ENCODE results near the gene M1AP.
A peak's percentile ranks its signal among the peaks of the same experiment; 100 is the strongest.

M1AP gene

GRCh38 chr2:74588664-74589063 lies 59.5 kb downstream of the M1AP start:
- no peak overlapping the region for H3K4me3 Mint-ChIP-seq
- ATAC-seq, result no peak
- no peak overlapping the region for H3K27ac Mint-ChIP-seq

GRCh38 chr2:74587664-74588277 lies 60.4 kb downstream of the M1AP start:
- no peak overlapping the region for H3K27ac Mint-ChIP-seq
- ATAC-seq, result peak; percentile 77
- peaks cover 23% of the 10 kb centered on the region for H3K4me1 Mint-ChIP-seq
- no peaks in the 10 kb centered on the region for H3K36me3 Mint-ChIP-seq (ENCODE audit: low read depth)
- no peaks in the 10 kb centered on the region for H3K9me3 Mint-ChIP-seq
- H3K4me3 Mint-ChIP-seq, result no peak overlapping the region
- H3K27me3 Mint-ChIP-seq, result peaks cover 14% of the 10 kb centered on the region
- peak; percentile 53 for DNase-seq

More at GRCh38 chr2:74588664-74589063, 59.5 kb downstream of the M1AP start:
- peaks cover 18% of the 10 kb centered on the region for H3K27me3 Mint-ChIP-seq
- H3K36me3 Mint-ChIP-seq (ENCODE audit: low read depth), result no peaks in the 10 kb centered on the region
- no peaks in the 10 kb centered on the region for H3K9me3 Mint-ChIP-seq
- no peak for DNase-seq
- peaks cover 22% of the 10 kb centered on the region for H3K4me1 Mint-ChIP-seq

- no peaks in the 10 kb centered on the region for H3K9me3 Mint-ChIP-seq
- peak overlapping the region; percentile 16 for H3K4me3 Mint-ChIP-seq
- DNase-seq (peak; percentile 39), ATAC-seq (no peak)
- peaks cover 23% of the 10 kb centered on the region for H3K4me1 Mint-ChIP-seq
- peaks cover 6% of the 10 kb centered on the region for H3K27me3 Mint-ChIP-seq
- peak overlapping the region; percentile 5 for H3K27ac Mint-ChIP-seq
- H3K36me3 Mint-ChIP-seq (ENCODE audit: low read depth), result no peaks in the 10 kb centered on the region
These were observed 62.5 kb downstream of the M1AP start for GRCh38 chr2:74585406-74586185.

- H3K27me3 Mint-ChIP-seq, result no peaks in the 10 kb centered on the region
- DNase-seq, result no peak
These were observed 64.0 kb downstream of the M1AP start for GRCh38 chr2:74584088-74584645.

GRCh38 chr2:74583504-74583903 lies 64.6 kb downstream of the M1AP start:
- Mint-ChIP-seq H3K9me3 (no peaks in the 10 kb centered on the region), H3K36me3 (ENCODE audit: low read depth) (no peaks in the 10 kb centered on the region), H3K27ac (no peak overlapping the region), H3K4me3 (no peak overlapping the region), H3K4me1 (peaks cover 23% of the 10 kb centered on the region), H3K27me3 (no peaks in the 10 kb centered on the region)
- ATAC-seq, result no peak
- DNase-seq, result no peak

More at GRCh38 chr2:74584088-74584645, 64.0 kb downstream of the M1AP start:
- ATAC-seq, result no peak
- Mint-ChIP-seq H3K27ac (no peak overlapping the region), H3K4me3 (no peak overlapping the region), H3K9me3 (no peaks in the 10 kb centered on the region), H3K36me3 (ENCODE audit: low read depth) (no peaks in the 10 kb centered on the region), H3K4me1 (peaks cover 23% of the 10 kb centered on the region)

GRCh38 chr2:74582184-74582583 lies 65.9 kb downstream of the M1AP start:
- DNase-seq (no peak), ATAC-seq (no peak)
- Mint-ChIP-seq H3K4me1 (peaks cover 30% of the 10 kb centered on the region), H3K4me3 (no peak overlapping the region), H3K9me3 (no peaks in the 10 kb centered on the region), H3K36me3 (ENCODE audit: low read depth) (no peaks in the 10 kb centered on the region), H3K27me3 (peaks cover 2% of the 10 kb centered on the region), H3K27ac (no peak overlapping the region)

- no peak overlapping the region for H3K4me3 Mint-ChIP-seq
- ATAC-seq (no peak), DNase-seq (no peak)
- H3K27ac Mint-ChIP-seq, result no peak overlapping the region
- H3K36me3 Mint-ChIP-seq (ENCODE audit: low read depth), result no peaks in the 10 kb centered on the region
- peaks cover 31% of the 10 kb centered on the region for H3K4me1 Mint-ChIP-seq
- H3K27me3 Mint-ChIP-seq, result peaks cover 2% of the 10 kb centered on the region
- no peaks in the 10 kb centered on the region for H3K9me3 Mint-ChIP-seq
These were observed 66.7 kb downstream of the M1AP start for GRCh38 chr2:74581463-74581862.

- DNase-seq (no peak), ATAC-seq (no peak)
These were observed 69.7 kb downstream of the M1AP start for GRCh38 chr2:74578408-74578807.

GRCh38 chr2:74577448-74577847 lies 70.7 kb downstream of the M1AP start:
- peaks cover 5% of the 10 kb centered on the region for H3K27me3 Mint-ChIP-seq
- DNase-seq, result no peak
- no peak overlapping the region for H3K4me3 Mint-ChIP-seq
- ATAC-seq, result peak; percentile 17
- H3K9me3 Mint-ChIP-seq, result no peaks in the 10 kb centered on the region
- no peak overlapping the region for H3K27ac Mint-ChIP-seq
- no peaks in the 10 kb centered on the region for H3K36me3 Mint-ChIP-seq (ENCODE audit: low read depth)
- peaks cover 27% of the 10 kb centered on the region for H3K4me1 Mint-ChIP-seq

More at GRCh38 chr2:74578408-74578807, 69.7 kb downstream of the M1AP start:
- Mint-ChIP-seq H3K36me3 (ENCODE audit: low read depth) (no peaks in the 10 kb centered on the region), H3K4me3 (no peak overlapping the region), H3K4me1 (peaks cover 23% of the 10 kb centered on the region), H3K9me3 (no peaks in the 10 kb centered on the region), H3K27me3 (peaks cover 5% of the 10 kb centered on the region), H3K27ac (no peak overlapping the region)

GRCh38 chr2:74576863-74577229 lies 71.3 kb downstream of the M1AP start:
- ATAC-seq (no peak), DNase-seq (no peak)
- H3K4me3 Mint-ChIP-seq, result no peak overlapping the region
- peaks cover 5% of the 10 kb centered on the region for H3K27me3 Mint-ChIP-seq
- H3K27ac Mint-ChIP-seq, result no peak overlapping the region
- no peaks in the 10 kb centered on the region for H3K36me3 Mint-ChIP-seq (ENCODE audit: low read depth)
- H3K4me1 Mint-ChIP-seq, result peaks cover 30% of the 10 kb centered on the region
- no peaks in the 10 kb centered on the region for H3K9me3 Mint-ChIP-seq

- H3K4me3 Mint-ChIP-seq, result no peak overlapping the region
- peaks cover 5% of the 10 kb centered on the region for H3K27me3 Mint-ChIP-seq
- DNase-seq (no peak), ATAC-seq (no peak)
- H3K4me1 Mint-ChIP-seq, result peaks cover 30% of the 10 kb centered on the region
- no peaks in the 10 kb centered on the region for H3K9me3 Mint-ChIP-seq
- H3K27ac Mint-ChIP-seq, result no peak overlapping the region
- no peaks in the 10 kb centered on the region for H3K36me3 Mint-ChIP-seq (ENCODE audit: low read depth)
These were observed 71.8 kb downstream of the M1AP start for GRCh38 chr2:74576211-74576862.

- DNase-seq (no peak), ATAC-seq (no peak)
- Mint-ChIP-seq H3K4me1 (peaks cover 30% of the 10 kb centered on the region), H3K36me3 (ENCODE audit: low read depth) (no peaks in the 10 kb centered on the region), H3K27ac (no peak overlapping the region), H3K4me3 (no peak overlapping the region), H3K9me3 (no peaks in the 10 kb centered on the region), H3K27me3 (peaks cover 5% of the 10 kb centered on the region)
These were observed 72.8 kb downstream of the M1AP start for GRCh38 chr2:74575320-74575719.

GRCh38 chr2:74573747-74574562 lies 74.2 kb downstream of the M1AP start:
- Mint-ChIP-seq H3K4me1 (peaks cover 38% of the 10 kb centered on the region), H3K4me3 (peak overlapping the region; percentile 15), H3K27me3 (peaks cover 5% of the 10 kb centered on the region), H3K27ac (peak overlapping the region; percentile 16), H3K36me3 (ENCODE audit: low read depth) (no peaks in the 10 kb centered on the region), H3K9me3 (no peaks in the 10 kb centered on the region)
- DNase-seq (no peak), ATAC-seq (peak; percentile 75)
